ENCODE data around the gene INTS4.

GRCh38 chr11:78040691-78041379 lies 46.4 kb upstream of the INTS4 start:
- 0 out of 4 replicates have a peak, but pooled peaks of 1 of the 2 experiments have one; percentile 15 for TF ChIP-seq CTCF (conservative IDR thresholded peaks at IDR 0.05; ENCODE audit: low read depth in 2 of 2)
- no peak for TF ChIP-seq JUNB (IDR thresholded peaks at IDR 0.05; ENCODE audit: unreplicated experiment)
- no peak for TF ChIP-seq POLR2AphosphoS5 (IDR thresholded peaks at IDR 0.05; ENCODE audit: low read depth)
- TF ChIP-seq, protein P1, sequence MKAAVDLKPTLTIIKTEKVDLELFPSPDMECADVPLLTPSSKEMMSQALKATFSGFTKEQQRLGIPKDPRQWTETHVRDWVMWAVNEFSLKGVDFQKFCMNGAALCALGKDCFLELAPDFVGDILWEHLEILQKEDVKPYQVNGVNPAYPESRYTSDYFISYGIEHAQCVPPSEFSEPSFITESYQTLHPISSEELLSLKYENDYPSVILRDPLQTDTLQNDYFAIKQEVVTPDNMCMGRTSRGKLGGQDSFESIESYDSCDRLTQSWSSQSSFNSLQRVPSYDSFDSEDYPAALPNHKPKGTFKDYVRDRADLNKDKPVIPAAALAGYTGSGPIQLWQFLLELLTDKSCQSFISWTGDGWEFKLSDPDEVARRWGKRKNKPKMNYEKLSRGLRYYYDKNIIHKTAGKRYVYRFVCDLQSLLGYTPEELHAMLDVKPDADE (IDR thresholded peaks at IDR 0.05): no peak
- TF ChIP-seq EZH2phosphoT487 (IDR thresholded peaks at IDR 0.05; ENCODE audit: unreplicated experiment): no peak

Data from GM23338 (cell line).